H1 (cell line): Measurements from ENCODE around the gene RAP1GAP. TPM values are rescaled to one million over a fixed set of nuclear protein-coding genes. Genes with fewer than 3 reads are reported as not detected.

ENCODE experiments used
- CTCF ChIA-PET: fragments of 300-600 bp; sonication (Branson Sonifier 250); formaldehyde crosslinking; loops from one replicate; lab custom pipeline; 2021; ENCODE audit not compliant: partially characterized antibody; lab: Charles Lee
- POLR2A ChIA-PET: fragments of 300-600 bp; sonication (Branson Sonifier 250); formaldehyde crosslinking; loops from one replicate; lab custom pipeline; 2021; ENCODE audit warnings: inconsistent platforms; ENCODE audit not compliant: partially characterized antibody; lab: Charles Lee
- DNase-seq, 2 experiments: peaks; one replicate each; pipeline versions ENCODE4 v3.0.0 to v3.0.0-alpha.2; 2010 to 2022; ENCODE audit warnings: low spot score in 2 of 2, low read depth in 1 of 2, mixed read lengths in 1 of 2
- FAIRE-seq: peaks from 2 replicates; lab custom pipeline; 2011; peaks lifted over from hg19 to GRCh38; lab: Jason Lieb, UNC
- H2AFZ ChIP-seq: 2 replicates; pipeline ENCODE4 v1.8.1; 2012; ENCODE audit warnings: low read length, inconsistent platforms
- H2AK5ac ChIP-seq: 2 replicates; pipeline ENCODE4 v1.6.1; 2013; ENCODE audit warnings: low read depth, low read length
- H2BK120ac ChIP-seq: replicated peaks from 2 replicates; pipeline ENCODE3; 2013; ENCODE audit warnings: low read depth, low read length, inconsistent platforms
- H2BK12ac ChIP-seq: 2 replicates; pipeline ENCODE4 v1.6.1; 2013; ENCODE audit warnings: low read depth, low read length
- H2BK15ac ChIP-seq: 2 replicates; pipeline ENCODE4 v1.6.1; 2013; ENCODE audit warnings: low read length
- H2BK20ac ChIP-seq: 2 replicates; pipeline ENCODE4 v1.6.1; 2013; ENCODE audit warnings: low read length
- H2BK5ac ChIP-seq: 2 replicates; pipeline ENCODE4 v1.6.1; 2013; ENCODE audit warnings: low read depth, low read length
- H3K14ac ChIP-seq: 2 replicates; pipeline ENCODE4 v1.6.1; 2013; ENCODE audit warnings: inconsistent platforms; ENCODE audit not compliant: insufficient read length
- H3K18ac ChIP-seq: 2 replicates; pipeline ENCODE4 v1.6.1; 2013; ENCODE audit warnings: low read length; ENCODE audit errors: extremely low read depth
- H3K23ac ChIP-seq: 2 replicates; pipeline ENCODE4 v1.6.1; 2013; ENCODE audit warnings: inconsistent platforms; ENCODE audit not compliant: insufficient read length
- H3K23me2 ChIP-seq: 2 replicates; pipeline ENCODE4 v1.6.1; 2013; ENCODE audit warnings: low read depth, low read length
- H3K27ac ChIP-seq: 2 replicates; pipeline ENCODE4 v1.6.1; 2011; ENCODE audit warnings: low read depth, low read length, inconsistent platforms
- H3K27me3 ChIP-seq, 4 experiments: replicated peaks in 1 of 4; 1 replicate in 1 of 4; 2 replicates in 3 of 4; pipeline versions ENCODE4 v1.6.1 to v1.8.1; 2011 to 2013; ENCODE audit warnings: low read length in 3 of 4, mild to moderate bottlenecking in 3 of 4, inconsistent platforms in 2 of 4, mixed read lengths in 2 of 4, moderate library complexity in 1 of 4; ENCODE audit not compliant: control insufficient read depth in 3 of 4, insufficient read depth in 3 of 4; ENCODE audit errors: extremely low read depth in 1 of 4
- H3K36me3 ChIP-seq, 4 experiments: 2 replicates each; pipeline versions ENCODE4 v1.6.1 to v1.8.1; 2011 to 2013; ENCODE audit warnings: mild to moderate bottlenecking in 4 of 4, low read length in 3 of 4, moderate library complexity in 2 of 4, control low read depth in 1 of 4, inconsistent platforms in 1 of 4; ENCODE audit not compliant: insufficient read depth in 4 of 4, control insufficient read depth in 2 of 4
- H3K4ac ChIP-seq: replicated peaks from 2 replicates; pipeline ENCODE3; 2013; ENCODE audit warnings: low read length, low read depth, mixed read lengths, inconsistent platforms; ENCODE audit not compliant: insufficient read length
- H3K4me1 ChIP-seq, 4 experiments: replicated peaks in 1 of 4; 1 replicate in 1 of 4; 2 replicates in 3 of 4; pipeline versions ENCODE4 v1.6.1 to v1.8.1; 2011 to 2013; ENCODE audit warnings: low read length in 3 of 4, inconsistent platforms in 2 of 4, mixed read lengths in 1 of 4; ENCODE audit not compliant: insufficient read depth in 4 of 4, control insufficient read depth in 3 of 4
- H3K4me2 ChIP-seq, 2 experiments: 2 replicates each; pipeline versions ENCODE4 v1.6.1 to v1.8.1; 2011 to 2013; ENCODE audit warnings: low read depth in 2 of 2, low read length in 2 of 2, control low read depth in 1 of 2, inconsistent platforms in 1 of 2, mild to moderate bottlenecking in 1 of 2; ENCODE audit not compliant: insufficient read depth in 1 of 2
- H3K4me3 ChIP-seq, 4 experiments: fragments of 200-600, 300-600 bp in 1 of 4; sonication (generic), shearing (Covaris generic), sonication (Bioruptor Twin) in 1 of 4; 2 replicates each; pipeline versions ENCODE4 v1.5.1 to v1.8.1; 2011 to 2016; ENCODE audit warnings: low read length in 4 of 4, low read depth in 3 of 4, control low read depth in 2 of 4, inconsistent platforms in 2 of 4, mild to moderate bottlenecking in 2 of 4, mixed read lengths in 1 of 4, moderate library complexity in 1 of 4; ENCODE audit not compliant: insufficient read depth in 2 of 4; ENCODE audit errors: extremely low read depth in 1 of 4
- H3K56ac ChIP-seq: replicated peaks from 2 replicates; pipeline ENCODE3; 2013; ENCODE audit warnings: low read depth, mild to moderate bottlenecking, mixed read lengths, low read length, inconsistent platforms; ENCODE audit not compliant: insufficient read length
- H3K79me1 ChIP-seq: 2 replicates; pipeline ENCODE4 v1.6.1; 2013; ENCODE audit warnings: low read depth, low read length, control low read depth
- H3K79me2 ChIP-seq, 2 experiments: 2 replicates each; pipeline versions ENCODE4 v1.6.1 to v1.8.1; 2012 to 2013; ENCODE audit warnings: low read length in 2 of 2, mild to moderate bottlenecking in 2 of 2, inconsistent platforms in 1 of 2; ENCODE audit not compliant: insufficient read depth in 2 of 2, control insufficient read depth in 1 of 2
- H3K9ac ChIP-seq, 4 experiments: replicated peaks in 1 of 4; 1 replicate in 1 of 4; 2 replicates in 3 of 4; pipeline versions ENCODE4 v1.6.1 to v1.8.1; 2011 to 2013; ENCODE audit warnings: low read depth in 3 of 4, low read length in 3 of 4, control low read depth in 2 of 4, mild to moderate bottlenecking in 2 of 4, moderate library complexity in 2 of 4, inconsistent platforms in 1 of 4; ENCODE audit errors: extremely low read depth in 1 of 4
- H3K9me3 ChIP-seq, 2 experiments: 2 replicates each; pipeline versions ENCODE4 v1.6.1 to v1.8.1; 2012 to 2013; ENCODE audit warnings: mild to moderate bottlenecking in 2 of 2, moderate library complexity in 2 of 2, control low read depth in 1 of 2, inconsistent platforms in 1 of 2, low read depth in 1 of 2, low read length in 1 of 2, mixed read lengths in 1 of 2; ENCODE audit not compliant: insufficient read depth in 2 of 2
- H4K20me1 ChIP-seq, 2 experiments: replicated peaks in 1 of 2; 2 replicates each; pipeline versions ENCODE3 to v1.8.1; 2011 to 2013; ENCODE audit warnings: inconsistent platforms in 2 of 2, low read length in 2 of 2, mild to moderate bottlenecking in 1 of 2; ENCODE audit not compliant: insufficient read depth in 2 of 2, control insufficient read depth in 1 of 2
- H4K5ac ChIP-seq: 2 replicates; pipeline ENCODE4 v1.6.1; 2013; ENCODE audit warnings: low read length, low read depth, mixed read lengths, inconsistent platforms; ENCODE audit not compliant: insufficient read length
- H4K8ac ChIP-seq: 2 replicates; pipeline ENCODE4 v1.8.0; 2013; ENCODE audit warnings: mild to moderate bottlenecking, moderate library complexity, low read length, inconsistent platforms; ENCODE audit not compliant: insufficient read depth; ENCODE audit errors: extremely low read depth
- H4K91ac ChIP-seq: replicated peaks from 2 replicates; pipeline ENCODE3; 2013; ENCODE audit warnings: low read length, mixed read lengths, inconsistent platforms; ENCODE audit not compliant: insufficient read length
- JUND ChIP-seq: IDR thresholded peaks from 2 replicates; pipeline ENCODE4 v1.6.1; 2011; ENCODE audit warnings: mild to moderate bottlenecking, improper control_type of control experiment, low read length
- whole genome bisulfite sequencing, 2 experiments: shearing (Covaris generic) in 1 of 2; methylation state at CpG; one replicate each; pipeline versions ENCODE4 v1.1.6 to v1.1.7; 2013 to 2015; ENCODE audit warnings: low lambda C conversion rate in 2 of 2, mixed read lengths in 2 of 2, inconsistent platforms in 1 of 2, low coverage in 1 of 2, missing lambda C conversion rate in 1 of 2; ENCODE audit not compliant: insufficient replicate concordance in 2 of 2, insufficient coverage in 1 of 2, insufficient read length in 1 of 2; ENCODE audit errors: extremely low coverage in 1 of 2, missing lambda C conversion rate in 1 of 2; 5-methylcytosine and 5-hydroxymethylcytosine counted together
- polyA plus RNA-seq, 7 experiments: library from polyadenylated mRNA; depleted of rRNA in 3 of 7; stranded (reverse) in 5 of 7; unstranded in 2 of 7; fragments of >200 nt in 5 of 7; fragments of 200-250 nt in 2 of 7; gene quantifications; 1 replicate in 5 of 7; 2 replicates in 1 of 7; 4 replicates in 1 of 7; pipeline versions ENCODE4 v1.2.1 to v1.2.3, GENCODE V29; 2011 to 2013; ENCODE audit warnings: missing spikeins in 2 of 7, mixed read lengths in 2 of 7
- total RNA-seq: library from RNA; stranded (reverse); fragmentation: NEBNext Ultra II Directional; extraction: Animal tissue kit (Norgen Biotek cat#: 25700); gene quantifications from 2 replicates; pipeline ENCODE4 v1.2.1, GENCODE V29; 2021

Gene RAP1GAP
- total and polyA plus RNA-seq, 2 of the 8 experiments (the other 6 are each of a cell fraction or from before 2014, with no cell fraction given), result 8.4 TPM

- Histone ChIP-seq H3K56ac (no peak overlapping the region), H4K91ac (no peak overlapping the region), H2AK5ac (no peak overlapping the region), H2BK12ac (no peak overlapping the region), H3K36me3 (peaks cover 2 to 13% (median 4%) of the 10 kb centered on the region in 4 experiments; a peak in 5 of 8 replicates), H3K79me1 (peaks cover 3% of the 10 kb centered on the region; the same call in 1 of the 2 replicates), H2BK20ac (no peak overlapping the region), H3K9me3 (no peaks in the 10 kb centered on the region), H3K4ac (no peak overlapping the region), H3K79me2 (no peaks in the 10 kb centered on the region), H2AFZ (no peak overlapping the region), H2BK120ac (no peak overlapping the region), H3K14ac (no peak overlapping the region), H3K4me1 (no peaks in the 10 kb centered on the region; a peak in 3 of 7 replicates), H4K20me1 (peaks cover 2 to 10% of the 10 kb centered on the region in 2 experiments), H3K27me3 (no peaks in the 10 kb centered on the region), H4K5ac (no peak overlapping the region), H2BK5ac (no peak overlapping the region), H3K27ac (no peak overlapping the region), H3K23me2 (no peaks in the 10 kb centered on the region), H3K9ac (no peak overlapping the region), H2BK15ac (no peak overlapping the region), H3K18ac (no peak overlapping the region), H3K23ac (no peak overlapping the region), H3K4me2 (no peak overlapping the region), H4K8ac (no peak overlapping the region), H3K4me3 (no peak overlapping the region)
- POLR2A ChIA-PET, result no interaction called here
- CTCF ChIA-PET, result interaction anchor here (0.7 to 1.9 kb wide), 8 partner anchors 9 to 309 kb away, joined by 3 to 5 read pairs (median 3); no protein-coding TSS in a partner anchor
- 93% methylated on average over 14 of the region's 14 CpGs; no CpG with 5 or more reads in 1 of the 2 experiments for WGBS, 2 experiments
- no peak for TF ChIP-seq JUND
- DNase-seq, result no peak
- no peak for FAIRE-seq
These were observed 104.5 kb downstream of the RAP1GAP start for GRCh38 chr1:21564521-21565095.
